ENCODE results near the gene TMEM242.

GRCh38 chr6:157293780-157294179 is 29.5 kb downstream of the TMEM242 start:
- TF ChIP-seq CTCF (IDR thresholded peaks at IDR 0.05) (no peak), ZFX (IDR thresholded peaks at IDR 0.05; ENCODE audit: borderline replicate concordance) (no peak)
